SH-SY5Y (cell line): Measurements from ENCODE around the gene TCFL5.

Experiments
- GATA2 ChIP-seq: IDR thresholded peaks from 2 replicates; pipeline ENCODE4 v1.6.1; 2011; ENCODE audit warnings: mild to moderate bottlenecking, low read depth, low read length
- GATA3 ChIP-seq: IDR thresholded peaks from 2 replicates; pipeline ENCODE4 v1.6.1; 2011; ENCODE audit warnings: low read depth, mild to moderate bottlenecking, low read length, moderate library complexity

GRCh38 chr20:62792182-62792939 lies 69.3 kb downstream of the TCFL5 start:
- TF ChIP-seq GATA2 (no peak), GATA3 (no peak)
